GM12878 (cell line): ENCODE measurements around the gene PITX1. TPM values are rescaled to one million over a fixed set of nuclear protein-coding genes. Genes with fewer than 3 reads are reported as not detected.

Experiments used
- ATAC-seq: fragments of 200-7000 bp; cut with Tn5 transposase; 3 replicates; pipeline ENCODE4 v1.9.1; 2020; ENCODE audit warnings: mild to moderate bottlenecking, moderate library complexity
- BruUV-seq: library from RNA; stranded (reverse); fragments of 400-500 nt; replicated peaks from 2 replicates; lab custom pipeline; 2021; lab: Mats Ljungman, UMichigan
- CTCF ChIA-PET: fragments of 300-600 bp; sonication (Branson Sonifier 250); formaldehyde crosslinking; extraction: SDS; loops from one replicate; lab custom pipeline; 2021; ENCODE audit warnings: inconsistent platforms; lab: Yijun Ruan, JAX
- POLR2A ChIA-PET: fragments of 350-600 bp; formaldehyde crosslinking; extraction: SDS; loops from one replicate; lab custom pipeline; 2021; ENCODE audit warnings: inconsistent platforms; lab: Charles Lee
- RAD21 ChIA-PET: fragments of 300-600 bp; sonication (Branson Sonifier 250); formaldehyde crosslinking; loops from one replicate; lab custom pipeline; 2023; ENCODE audit warnings: antibody characterized with exemption; ENCODE audit not compliant: unreplicated experiment; lab: Charles Lee
- SMC1A ChIA-PET: fragments of 300-600 bp; sonication (Branson Sonifier 250); formaldehyde crosslinking; loops from one replicate; lab custom pipeline; 2023; ENCODE audit not compliant: unreplicated experiment, uncharacterized antibody; lab: Charles Lee
- DNase-seq: peaks from one replicate; pipeline ENCODE4 v3.0.0-alpha.2; 2011; ENCODE audit warnings: low read depth, low spot score
- FAIRE-seq: peaks from 3 replicates; lab custom pipeline; 2011; peaks lifted over from hg19 to GRCh38; lab: Jason Lieb, UNC
- H2AFZ ChIP-seq: 2 replicates; pipeline ENCODE4 v1.6.0; 2011; ENCODE audit warnings: low read depth, low read length, control low read depth; ENCODE audit not compliant: control insufficient read depth
- H3K27ac ChIP-seq: 2 replicates; pipeline ENCODE4 v1.5.1; 2011; ENCODE audit warnings: control low read depth; ENCODE audit not compliant: control insufficient read depth, insufficient read depth
- H3K27me3 ChIP-seq, 2 experiments: replicated peaks in 1 of 2; 2 replicates each; pipeline versions ENCODE4 v1.6.0 to v1.6.1; 2011; ENCODE audit warnings: low read length in 1 of 2; ENCODE audit not compliant: control insufficient read depth in 2 of 2, insufficient read depth in 2 of 2
- H3K36me3 ChIP-seq, 2 experiments: 2 replicates each; pipeline ENCODE4 v1.5.1; 2011; ENCODE audit warnings: low read length in 1 of 2; ENCODE audit not compliant: control insufficient read depth in 2 of 2, insufficient read depth in 2 of 2
- H3K4me1 ChIP-seq: 2 replicates; pipeline ENCODE4 v1.6.1; 2011; ENCODE audit warnings: mild to moderate bottlenecking, low read length, moderate library complexity, mixed read lengths; ENCODE audit not compliant: control insufficient read depth, insufficient read depth
- H3K4me2 ChIP-seq: 2 replicates; pipeline ENCODE4 v1.6.0; 2011; ENCODE audit warnings: control low read depth; ENCODE audit not compliant: control insufficient read depth, insufficient read depth
- H3K4me3 ChIP-seq: fragments of 200-600 bp; sonication (generic); 2 replicates; pipeline ENCODE4 v1.5.1; 2016
- H3K79me2 ChIP-seq: 2 replicates; pipeline ENCODE4 v1.6.0; 2011; ENCODE audit warnings: low read length; ENCODE audit not compliant: control insufficient read depth, insufficient read depth
- H3K9ac ChIP-seq: 2 replicates; pipeline ENCODE4 v1.8.0; 2011; ENCODE audit warnings: low read length, control low read depth, mixed read lengths; ENCODE audit not compliant: control insufficient read depth, insufficient read depth
- H3K9me3 ChIP-seq: replicated peaks from 3 replicates; pipeline ENCODE4 v1.5.1; 2011; ENCODE audit warnings: mild to moderate bottlenecking, low read length; ENCODE audit not compliant: control insufficient read depth, insufficient read depth
- H4K20me1 ChIP-seq: 2 replicates; pipeline ENCODE4 v1.6.0; 2011; ENCODE audit not compliant: control insufficient read depth, insufficient read depth
- GABPA ChIP-seq: IDR thresholded peaks from 2 replicates; pipeline ENCODE4 v1.6.1; 2014; ENCODE audit warnings: antibody characterized with exemption, low read depth, mild to moderate bottlenecking, inconsistent platforms
- NBN ChIP-seq: fragments of 450-650 bp; IDR thresholded peaks from 2 replicates; pipeline ENCODE4 v1.6.1; 2016
- NR2C2 ChIP-seq: IDR thresholded peaks from 2 replicates; pipeline ENCODE4 v1.6.1; 2011; ENCODE audit warnings: borderline replicate concordance, low read depth; ENCODE audit not compliant: control insufficient read depth, insufficient read length
- SRF ChIP-seq, 2 experiments: IDR thresholded peaks; 2 replicates each; pipeline ENCODE4 v1.6.1; 2011; ENCODE audit warnings: low read depth in 2 of 2, low read length in 2 of 2, mild to moderate bottlenecking in 1 of 2, moderate library complexity in 1 of 2
- SUZ12 ChIP-seq: fragments of 200-600 bp; sonication (generic); IDR thresholded peaks from one replicate; pipeline ENCODE4 v1.6.1; 2018; ENCODE audit warnings: antibody characterized with exemption, mild to moderate bottlenecking; ENCODE audit not compliant: unreplicated experiment
- ZNF384 ChIP-seq: IDR thresholded peaks from 2 replicates; pipeline ENCODE4 v1.6.1; 2012; ENCODE audit warnings: low read depth, mild to moderate bottlenecking, low read length, improper control_type of control experiment, borderline replicate concordance
- WGBS: methylation state at CpG from one replicate; pipeline ENCODE4 v1.1.6; 2016; ENCODE audit warnings: low lambda C conversion rate; ENCODE audit not compliant: insufficient replicate concordance, insufficient coverage; ENCODE audit errors: missing lambda C conversion rate; 5-methylcytosine and 5-hydroxymethylcytosine counted together
- in situ Hi-C: fragments of 300-500 bp; cut with MboI; formaldehyde crosslinking; loops from 9 replicates; pipeline ENCODE4 v1.14.3; 2018; ENCODE audit warnings: mixed read lengths
- intact Hi-C: fragments of 100-400 bp; cut with micrococcal nuclease; formaldehyde crosslinking; loops from one replicate; pipeline ENCODE4 v1.14.2; 2022; ENCODE audit not compliant: unreplicated experiment
- polyA plus RNA-seq, 11 experiments: library from polyadenylated mRNA; depleted of rRNA in 4 of 11; unstranded in 6 of 11; stranded (reverse) in 5 of 11; fragments of >200 nt; fragmentation: Nextera tagmentation in 4 of 11; fragmentation: Illumina TruSeq in 1 of 11; extraction: Ambion mirVana in 4 of 11; extraction: Trizol in 1 of 11; gene quantifications; 1 replicate in 1 of 11; 2 replicates in 10 of 11; pipeline versions ENCODE4 v1.2.1 to v1.2.3, GENCODE V29; 2011 to 2016; ENCODE audit warnings: inconsistent platforms in 2 of 11, missing spikeins in 2 of 11, low read depth in 1 of 11
- total RNA-seq, 4 experiments: library from RNA; depleted of rRNA in 3 of 4; stranded (reverse); fragments of >200 nt in 3 of 4; fragmentation: Illumina TruSeq in 1 of 4; extraction: Trizol in 1 of 4; gene quantifications; 2 replicates each; pipeline versions ENCODE4 v1.2.1 to v1.2.3, GENCODE V29; 2013 to 2021
- TF ChIP-seq, protein P1 (sequence below): fragments of 450-650 bp; IDR thresholded peaks from 2 replicates; pipeline ENCODE4 v1.6.1; 2014; ENCODE audit warnings: mild to moderate bottlenecking

PITX1 gene
- total and polyA plus RNA-seq, 10 of the 15 experiments (the other 5 are each of a cell fraction or from before 2014, with no cell fraction given) = 0.16 to 1.1 (median 0.68) TPM; not detected in 5

DNA sequence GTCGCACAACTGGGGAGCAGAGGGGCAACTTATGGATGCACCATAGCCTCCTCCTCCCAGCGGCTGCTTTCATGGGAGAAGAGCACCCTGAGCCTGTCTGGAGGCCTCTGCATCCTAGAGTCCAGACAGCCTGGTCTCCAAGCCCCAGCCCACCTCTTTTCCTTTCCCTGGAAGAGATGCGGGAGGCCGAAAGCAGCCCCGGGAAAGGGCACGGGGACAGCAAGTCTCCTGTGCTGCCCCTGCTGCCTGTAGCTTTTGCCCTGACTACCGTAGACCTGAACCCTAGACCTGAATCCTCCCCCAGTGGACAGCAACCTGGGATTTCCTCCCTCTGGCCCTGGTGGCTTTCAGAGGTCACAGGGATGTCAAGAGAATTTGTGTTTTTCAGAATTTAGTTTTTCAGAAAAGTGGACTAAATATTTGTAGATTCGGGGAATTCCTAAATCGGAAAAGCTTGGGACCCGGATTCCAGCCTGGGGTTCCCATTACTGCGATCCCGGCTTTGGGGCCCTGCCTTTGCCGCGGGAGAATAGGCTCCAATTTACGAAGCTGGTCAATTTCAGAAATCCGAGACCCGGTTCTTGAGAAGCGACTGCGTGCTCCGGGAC, 4.3 kb upstream of the PITX1 start:
- no peak for ATAC-seq
- Histone ChIP-seq H3K4me2 (no peak overlapping the region), H3K36me3 (no peaks in the 10 kb centered on the region), H3K9ac (no peak overlapping the region), H3K4me3 (no peak overlapping the region), H2AFZ (no peak overlapping the region), H3K27me3 (peaks cover 35 to 44% of the 10 kb centered on the region in 2 experiments), H3K27ac (no peak overlapping the region), H3K79me2 (no peaks in the 10 kb centered on the region), H3K9me3 (no peaks in the 10 kb centered on the region), H4K20me1 (peaks cover 2% of the 10 kb centered on the region; the same call in 1 of the 2 replicates), H3K4me1 (no peaks in the 10 kb centered on the region)
- POLR2A ChIA-PET = no interaction called here
- SMC1A ChIA-PET = no interaction called here
- BruUV-seq = no TSS peak
- in situ Hi-C loops (no loop called here), intact Hi-C loops (no loop called here)
- TF ChIP-seq NBN (no peak), SUZ12 (peak; percentile 33), SRF (IDR thresholded peaks at IDR 0.05; ENCODE audit: low read depth in 2 of 2, low read length in 2 of 2) (no peak), GABPA (no peak), ZNF384 (no peak), NR2C2 (no peak)
- TF ChIP-seq, protein P1, sequence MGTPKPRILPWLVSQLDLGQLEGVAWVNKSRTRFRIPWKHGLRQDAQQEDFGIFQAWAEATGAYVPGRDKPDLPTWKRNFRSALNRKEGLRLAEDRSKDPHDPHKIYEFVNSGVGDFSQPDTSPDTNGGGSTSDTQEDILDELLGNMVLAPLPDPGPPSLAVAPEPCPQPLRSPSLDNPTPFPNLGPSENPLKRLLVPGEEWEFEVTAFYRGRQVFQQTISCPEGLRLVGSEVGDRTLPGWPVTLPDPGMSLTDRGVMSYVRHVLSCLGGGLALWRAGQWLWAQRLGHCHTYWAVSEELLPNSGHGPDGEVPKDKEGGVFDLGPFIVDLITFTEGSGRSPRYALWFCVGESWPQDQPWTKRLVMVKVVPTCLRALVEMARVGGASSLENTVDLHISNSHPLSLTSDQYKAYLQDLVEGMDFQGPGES = no peak
- CTCF ChIA-PET = no interaction called here
- FAIRE-seq = no peak
- WGBS = 27% methylated on average over 20 of the region's 20 CpGs
- RAD21 ChIA-PET = no interaction called here
- DNase-seq = no peak
